K562 (cell line): ENCODE results near the gene CMPK1.

Experiments used
- ATF1 ChIP-seq, 2 experiments: fragments of 450-650 bp in 1 of 2; IDR thresholded peaks; 2 replicates each; pipeline ENCODE4 v1.6.1; 2016; ENCODE audit warnings: missing compliant biosample characterization in 1 of 2, missing genetic modification characterization in 1 of 2
- CTCF ChIP-seq, 3 experiments: IDR thresholded peaks in 2 of 3; conservative IDR thresholded peaks in 1 of 3; 2 replicates each; pipeline ENCODE4 v1.5.1; 2011 to 2012; ENCODE audit warnings: low read length in 3 of 3, mild to moderate bottlenecking in 3 of 3, control low read depth in 2 of 3, improper control_type of control experiment in 1 of 3, inconsistent platforms in 1 of 3, low read depth in 1 of 3, mixed read lengths in 1 of 3, moderate library complexity in 1 of 3; ENCODE audit not compliant: insufficient read depth in 2 of 3
- DPF2 ChIP-seq: fragments of 450-650 bp; IDR thresholded peaks from 2 replicates; pipeline ENCODE4 v1.6.1; 2016
- ETV5 ChIP-seq: sonication (generic); formaldehyde crosslinking; IDR thresholded peaks from 2 replicates; pipeline ENCODE4 v1.4.0; 2020; ENCODE audit warnings: low read depth, mild to moderate bottlenecking, missing genetic modification reagents
- YY1 ChIP-seq, 3 experiments: IDR thresholded peaks; 2 replicates each; pipeline ENCODE4 v1.6.1; 2011; ENCODE audit warnings: low read length in 2 of 3, mild to moderate bottlenecking in 2 of 3, moderate library complexity in 2 of 3, borderline replicate concordance in 1 of 3, control low read depth in 1 of 3, low read depth in 1 of 3; ENCODE audit not compliant: insufficient read depth in 3 of 3, insufficient replicate concordance in 2 of 3, control insufficient read depth in 1 of 3, insufficient read length in 1 of 3; ENCODE audit errors: extremely low read depth in 1 of 3
- ZNF707 ChIP-seq: fragments of 250-450 bp; sonication (Bioruptor Pico); conservative IDR thresholded peaks from 2 replicates; pipeline ENCODE4 v1.8.0; 2022; ENCODE audit warnings: inconsistent platforms, mild to moderate bottlenecking, moderate library complexity

GRCh38 chr1:47295579-47295978 is 38.0 kb upstream of the CMPK1 start:
- no peak for TF ChIP-seq ATF1 (CRISPR knock-in tag; IDR thresholded peaks at IDR 0.05)
- no peak for TF ChIP-seq ATF1 (tag; IDR thresholded peaks at IDR 0.05)
- no peak for TF ChIP-seq ZNF707 (CRISPR knock-in tag)
- no peak for TF ChIP-seq YY1 (IDR thresholded peaks at IDR 0.05; ENCODE audit: borderline replicate concordance in 1 of 3, control insufficient read depth in 1 of 3, extremely low read depth in 1 of 3, insufficient read depth in 3 of 3, insufficient read length in 1 of 3, insufficient replicate concordance in 2 of 3, low read depth in 1 of 3, low read length in 2 of 3)
- no peak for TF ChIP-seq CTCF (IDR thresholded peaks at IDR 0.05 in 2 of 3, conservative IDR thresholded peaks at IDR 0.05 in 1 of 3; ENCODE audit: insufficient read depth in 2 of 3, low read depth in 1 of 3, low read length in 3 of 3)
- TF ChIP-seq ETV5 (CRISPR knock-in tag), result no peak
- TF ChIP-seq DPF2, result no peak
